Natural killer cell (primary cell): Measurements from ENCODE around the gene SINHCAF. TPM values are rescaled to one million over a fixed set of nuclear protein-coding genes. Genes with fewer than 3 reads are reported as not detected.

Source experiments
- ATAC-seq, 3 donors: fragments of 150-1000 bp in 2 of 3; fragments of 200-7000 bp in 1 of 3; cut with Tn5 transposase; 1 replicate in 1 of 3; 2 replicates in 2 of 3; pipeline ENCODE4 v1.10.0; 2021; ENCODE audit warnings: mild to moderate bottlenecking in 2 of 3, moderate library complexity in 2 of 3
- DNase-seq, 2 donors: peaks; one replicate each; pipeline versions ENCODE4 v3.0.0 to v3.0.0-alpha.2; 2013 to 2021; ENCODE audit warnings: mixed read lengths in 1 of 2
- H3K27ac ChIP-seq: one replicate; pipeline ENCODE4 v1.5.1; 2013; ENCODE audit warnings: mild to moderate bottlenecking, low read length
- H3K27me3 ChIP-seq: one replicate; pipeline ENCODE4 v1.6.1; 2013; ENCODE audit warnings: low read length; ENCODE audit not compliant: control insufficient read depth, insufficient read depth
- H3K36me3 ChIP-seq: one replicate; pipeline ENCODE4 v1.6.1; 2013; ENCODE audit warnings: low read length; ENCODE audit not compliant: control insufficient read depth, insufficient read depth
- H3K4me1 ChIP-seq: one replicate; pipeline ENCODE4 v1.6.1; 2013; ENCODE audit warnings: low read length; ENCODE audit not compliant: control insufficient read depth, insufficient read depth
- H3K4me3 ChIP-seq: one replicate; pipeline ENCODE4 v1.5.1; 2013; ENCODE audit warnings: low read length
- H3K9me3 ChIP-seq: one replicate; pipeline ENCODE4 v1.6.1; 2013; ENCODE audit warnings: low read length; ENCODE audit not compliant: control insufficient read depth, insufficient read depth
- H3K27ac Mint-ChIP-seq, 2 donors: one replicate each; pipeline ENCODE4 v1.8.0; 2022; ENCODE audit warnings: mild to moderate bottlenecking in 2 of 2, mixed read lengths in 2 of 2, moderate library complexity in 1 of 2
- H3K27me3 Mint-ChIP-seq, 2 donors: one replicate each; pipeline ENCODE4 v1.8.0; 2022; ENCODE audit warnings: low read depth in 2 of 2, mixed read lengths in 2 of 2
- H3K36me3 Mint-ChIP-seq: one replicate; pipeline ENCODE4 v1.8.0; 2022; ENCODE audit warnings: mixed read lengths
- H3K4me1 Mint-ChIP-seq, 2 donors: one replicate each; pipeline ENCODE4 v1.8.0; 2022; ENCODE audit warnings: mixed read lengths in 2 of 2
- H3K4me3 Mint-ChIP-seq: one replicate; pipeline ENCODE4 v1.8.0; 2022; ENCODE audit warnings: mild to moderate bottlenecking, moderate library complexity, mixed read lengths
- H3K9me3 Mint-ChIP-seq, 2 donors: one replicate each; pipeline ENCODE4 v1.8.0; 2022; ENCODE audit warnings: mixed read lengths in 2 of 2
- CTCF ChIP-seq: fragments of 200-600 bp; IDR thresholded peaks from one replicate; pipeline ENCODE4 v1.8.0; 2022; ENCODE audit warnings: antibody characterized with exemption
- WGBS: methylation state at CpG from one replicate; pipeline ENCODE4 v1.1.7; 2013; ENCODE audit warnings: missing lambda C conversion rate; ENCODE audit not compliant: insufficient coverage; 5-methylcytosine and 5-hydroxymethylcytosine counted together
- intact Hi-C: fragments of 100-400 bp; cut with micrococcal nuclease; formaldehyde crosslinking; loops from one replicate; pipeline ENCODE4 v1.14.2; 2022
- total RNA-seq, 4 donors: library from RNA; stranded (reverse); fragments of 120-200 nt in 1 of 4; gene quantifications; one replicate each; pipeline versions ENCODE4 v1.2.3 to v1.2.4, GENCODE V29; 2013 to 2022

Gene SINHCAF
- total RNA-seq, 3 donors from 2014 or later (not counting 1 experiment from before 2014, with no cell fraction given), result 40.4 to 55.0 (median 41.0) TPM

GRCh38 chr12:31353750-31354708 lies 28.1 kb upstream of the SINHCAF start:
- ATAC-seq, result no peak
- H3K4me1 Mint-ChIP-seq, result no peaks in the 10 kb centered on the region
- no peak overlapping the region for H3K4me3 ChIP-seq
- no peaks in the 10 kb centered on the region for H3K36me3 Mint-ChIP-seq
- no peak overlapping the region for H3K4me3 Mint-ChIP-seq
- no peaks in the 10 kb centered on the region for H3K4me1 ChIP-seq
- H3K36me3 ChIP-seq, result no peaks in the 10 kb centered on the region
- H3K27me3 ChIP-seq, result no peaks in the 10 kb centered on the region
- no peak for TF ChIP-seq CTCF
- H3K27ac Mint-ChIP-seq, result no peak overlapping the region
- 68% methylated on average over 12 of the region's 12 CpGs for WGBS
- no peak overlapping the region for H3K27ac ChIP-seq
- H3K9me3 ChIP-seq, result no peaks in the 10 kb centered on the region
- no peaks in the 10 kb centered on the region for H3K9me3 Mint-ChIP-seq
- DNase-seq, result no peak
- peaks cover 0 to 4% of the 10 kb centered on the region in 2 donors for H3K27me3 Mint-ChIP-seq
- intact Hi-C loops, result no loop called here

GRCh38 chr12:31346267-31346666 lies 20.3 kb upstream of the SINHCAF start:
- H3K4me3 Mint-ChIP-seq, result no peak overlapping the region
- Histone ChIP-seq H3K9me3 (no peaks in the 10 kb centered on the region), H3K36me3 (no peaks in the 10 kb centered on the region), H3K27me3 (no peaks in the 10 kb centered on the region), H3K4me1 (no peaks in the 10 kb centered on the region), H3K4me3 (no peak overlapping the region), H3K27ac (no peak overlapping the region)
- no peak overlapping the region for H3K27ac Mint-ChIP-seq
- H3K36me3 Mint-ChIP-seq, result no peaks in the 10 kb centered on the region
- intact Hi-C loops, result no loop called here
- ATAC-seq, result no peak
- H3K27me3 Mint-ChIP-seq, result peaks cover 0 to 6% of the 10 kb centered on the region in 2 donors
- no peak for DNase-seq
- no peaks in the 10 kb centered on the region for H3K9me3 Mint-ChIP-seq
- TF ChIP-seq CTCF, result no peak
- WGBS, result 28% methylated on average over 7 of the region's 9 CpGs
- H3K4me1 Mint-ChIP-seq, result no peaks in the 10 kb centered on the region

- H3K9me3 Mint-ChIP-seq, result no peaks in the 10 kb centered on the region
- H3K36me3 ChIP-seq, result no peaks in the 10 kb centered on the region
- no peak overlapping the region for H3K27ac Mint-ChIP-seq
- no peak overlapping the region for H3K4me3 ChIP-seq
- no peak for ATAC-seq
- no peak overlapping the region for H3K4me3 Mint-ChIP-seq
- no peak for DNase-seq
- peaks cover 0 to 3% of the 10 kb centered on the region in 2 donors for H3K27me3 Mint-ChIP-seq
- 90% methylated on average over 8 of the region's 8 CpGs for WGBS
- no peak overlapping the region for H3K27ac ChIP-seq
- no peak for TF ChIP-seq CTCF
- H3K9me3 ChIP-seq, result no peaks in the 10 kb centered on the region
- H3K4me1 Mint-ChIP-seq, result no peaks in the 10 kb centered on the region
- no peaks in the 10 kb centered on the region for H3K27me3 ChIP-seq
- H3K4me1 ChIP-seq, result no peaks in the 10 kb centered on the region
- H3K36me3 Mint-ChIP-seq, result no peaks in the 10 kb centered on the region
- intact Hi-C loops, result no loop called here
Observed at GRCh38 chr12:31343139-31343538, 17.2 kb upstream of the SINHCAF start.
